Hepatocyte (in vitro differentiated cells): Measurements from ENCODE around the gene RAB41. TPM values are rescaled to one million over a fixed set of nuclear protein-coding genes. Genes with fewer than 3 reads are reported as not detected.

ENCODE experiments used
- DNase-seq: peaks from one replicate; pipeline ENCODE4 v3.0.0-alpha.2; 2016; ENCODE audit warnings: low spot score
- H2AFZ ChIP-seq: fragments of 200-600 bp; sonication (generic); 2 replicates; pipeline ENCODE4 v1.6.0; 2016; ENCODE audit warnings: antibody characterized with exemption, mild to moderate bottlenecking
- H3K27ac ChIP-seq: fragments of 200-600 bp; sonication (generic); 2 replicates; pipeline ENCODE4 v1.5.1; 2016; ENCODE audit warnings: mild to moderate bottlenecking
- H3K27me3 ChIP-seq: fragments of 200-600 bp; sonication (generic); 2 replicates; pipeline ENCODE4 v1.6.1; 2016
- H3K36me3 ChIP-seq: fragments of 200-600 bp; sonication (generic); replicated peaks from 2 replicates; pipeline ENCODE4 v1.5.1; 2016; ENCODE audit warnings: low read depth; ENCODE audit not compliant: insufficient read depth
- H3K4me1 ChIP-seq: fragments of 200-600 bp; sonication (generic); 2 replicates; pipeline ENCODE4 v1.5.1; 2016; ENCODE audit warnings: mild to moderate bottlenecking, moderate library complexity; ENCODE audit not compliant: insufficient read depth
- H3K4me2 ChIP-seq: fragments of 200-600 bp; sonication (generic); 2 replicates; pipeline ENCODE4 v1.6.0; 2016
- H3K4me3 ChIP-seq: fragments of 200-600 bp; sonication (generic); 2 replicates; pipeline ENCODE4 v1.5.1; 2016; ENCODE audit warnings: mild to moderate bottlenecking
- H3K79me2 ChIP-seq: fragments of 200-600 bp; sonication (generic); 2 replicates; pipeline ENCODE4 v1.6.0; 2017; ENCODE audit warnings: mild to moderate bottlenecking
- H3K9me2 ChIP-seq: fragments of 200-600 bp; sonication (generic); replicated peaks from 2 replicates; pipeline ENCODE4 v1.6.0; 2017; ENCODE audit warnings: mild to moderate bottlenecking; ENCODE audit not compliant: insufficient read depth
- H3K9me3 ChIP-seq: fragments of 200-600 bp; sonication (generic); 2 replicates; pipeline ENCODE4 v1.5.1; 2016; ENCODE audit warnings: low read depth, mild to moderate bottlenecking
- H4K20me1 ChIP-seq: fragments of 200-600 bp; sonication (generic); 2 replicates; pipeline ENCODE4 v1.6.0; 2016; ENCODE audit warnings: mild to moderate bottlenecking; ENCODE audit not compliant: insufficient read depth, poor library complexity, severe bottlenecking
- CTCF ChIP-seq: fragments of 200-600 bp; sonication (generic); IDR thresholded peaks from 2 replicates; pipeline ENCODE4 v1.5.1; 2016; ENCODE audit warnings: antibody characterized with exemption, mild to moderate bottlenecking; ENCODE audit not compliant: poor library complexity
- EZH2 ChIP-seq: fragments of 200-600 bp; sonication (generic); IDR thresholded peaks from 2 replicates; pipeline ENCODE4 v1.6.1; 2016; ENCODE audit warnings: antibody characterized with exemption, mild to moderate bottlenecking, borderline replicate concordance
- EZH2phosphoT487 ChIP-seq: fragments of 200-600 bp; sonication (generic); IDR thresholded peaks from one replicate; pipeline ENCODE4 v1.6.1; 2018; ENCODE audit warnings: antibody characterized with exemption, mild to moderate bottlenecking, low read depth, moderate library complexity; ENCODE audit not compliant: unreplicated experiment, severe bottlenecking
- WGBS: methylation state at CpG from one replicate; pipeline ENCODE4 v1.1.6; 2016; ENCODE audit warnings: low lambda C conversion rate; ENCODE audit errors: missing lambda C conversion rate; 5-methylcytosine and 5-hydroxymethylcytosine counted together
- polyA plus RNA-seq: library from polyadenylated mRNA; unstranded; fragments of >200 nt; fragmentation: Nextera tagmentation; extraction: Ambion mirVana; gene quantifications from 2 replicates; pipeline ENCODE4 v1.2.1, GENCODE V29; 2016
- total RNA-seq: library from RNA; depleted of rRNA; stranded (reverse); fragments of >200 nt; gene quantifications from 2 replicates; pipeline ENCODE4 v1.2.3, GENCODE V29; 2014

The RAB41 gene
- total and polyA plus RNA-seq, 2 experiments from 2014 or later, result not detected

- no peaks in the 10 kb centered on the region for H4K20me1 ChIP-seq
- no peaks in the 10 kb centered on the region for H3K27me3 ChIP-seq
- H3K4me2 ChIP-seq, result no peak overlapping the region
- peaks cover 2% of the 10 kb centered on the region for H3K79me2 ChIP-seq
- 0% methylated on average over 1 of the region's 1 CpG for WGBS
- DNase-seq, result no peak
- H3K4me3 ChIP-seq, result no peak overlapping the region
- TF ChIP-seq CTCF (no peak), EZH2phosphoT487 (no peak)
- H3K4me1 ChIP-seq, result no peaks in the 10 kb centered on the region
- H2AFZ ChIP-seq, result no peak overlapping the region
- H3K27ac ChIP-seq, result no peak overlapping the region
- no peaks in the 10 kb centered on the region for H3K9me2 ChIP-seq
- no peaks in the 10 kb centered on the region for H3K36me3 ChIP-seq
- H3K9me3 ChIP-seq, result no peaks in the 10 kb centered on the region
These were observed 10.8 kb downstream of the RAB41 start for GRCh38 chrX:70292788-70293187.

GRCh38 chrX:70293621-70294020 is 11.6 kb downstream of the RAB41 start:
- WGBS, result 80% methylated on average over 5 of the region's 5 CpGs
- Histone ChIP-seq H3K36me3 (no peaks in the 10 kb centered on the region), H3K4me1 (no peaks in the 10 kb centered on the region), H3K4me2 (no peak overlapping the region), H3K27me3 (no peaks in the 10 kb centered on the region), H3K4me3 (no peak overlapping the region), H3K79me2 (peaks cover 2% of the 10 kb centered on the region), H3K27ac (no peak overlapping the region), H4K20me1 (no peaks in the 10 kb centered on the region), H2AFZ (no peak overlapping the region), H3K9me3 (no peaks in the 10 kb centered on the region), H3K9me2 (no peaks in the 10 kb centered on the region)
- no peak for DNase-seq
- no peak for TF ChIP-seq CTCF
- TF ChIP-seq EZH2phosphoT487, result no peak
- no peak for TF ChIP-seq EZH2

GRCh38 chrX:70301716-70302115 is 19.7 kb downstream of the RAB41 start:
- Histone ChIP-seq H3K9me2 (no peaks in the 10 kb centered on the region), H3K4me1 (no peaks in the 10 kb centered on the region), H3K4me2 (no peak overlapping the region), H3K27ac (no peak overlapping the region), H3K27me3 (no peaks in the 10 kb centered on the region), H4K20me1 (no peaks in the 10 kb centered on the region), H3K79me2 (no peaks in the 10 kb centered on the region), H3K36me3 (no peaks in the 10 kb centered on the region), H3K9me3 (no peaks in the 10 kb centered on the region), H2AFZ (no peak overlapping the region), H3K4me3 (no peak overlapping the region)
- 86% methylated on average over 3 of the region's 3 CpGs for WGBS
- DNase-seq, result no peak
- no peak for TF ChIP-seq EZH2phosphoT487
- no peak for TF ChIP-seq CTCF
- TF ChIP-seq EZH2, result no peak

GRCh38 chrX:70313503-70313902 is 31.5 kb downstream of the RAB41 start:
- 72% methylated on average over 1 of the region's 1 CpG for WGBS
- Histone ChIP-seq H3K4me2 (no peak overlapping the region), H3K27me3 (no peaks in the 10 kb centered on the region), H3K4me3 (no peak overlapping the region), H2AFZ (no peak overlapping the region), H4K20me1 (no peaks in the 10 kb centered on the region), H3K4me1 (no peaks in the 10 kb centered on the region), H3K9me3 (no peaks in the 10 kb centered on the region), H3K36me3 (no peaks in the 10 kb centered on the region), H3K9me2 (no peaks in the 10 kb centered on the region), H3K79me2 (no peaks in the 10 kb centered on the region), H3K27ac (no peak overlapping the region)
- DNase-seq, result no peak
- TF ChIP-seq CTCF (no peak), EZH2phosphoT487 (no peak), EZH2 (no peak)
